GM19099 (cell line): ENCODE data around the gene SSBP3.

Experiments
- POLR2A ChIP-seq: IDR thresholded peaks from 3 replicates; pipeline ENCODE4 v1.6.1; 2011; ENCODE audit warnings: low read depth; ENCODE audit not compliant: insufficient read length; ENCODE audit errors: extremely low read depth

The SSBP3 gene

DNA sequence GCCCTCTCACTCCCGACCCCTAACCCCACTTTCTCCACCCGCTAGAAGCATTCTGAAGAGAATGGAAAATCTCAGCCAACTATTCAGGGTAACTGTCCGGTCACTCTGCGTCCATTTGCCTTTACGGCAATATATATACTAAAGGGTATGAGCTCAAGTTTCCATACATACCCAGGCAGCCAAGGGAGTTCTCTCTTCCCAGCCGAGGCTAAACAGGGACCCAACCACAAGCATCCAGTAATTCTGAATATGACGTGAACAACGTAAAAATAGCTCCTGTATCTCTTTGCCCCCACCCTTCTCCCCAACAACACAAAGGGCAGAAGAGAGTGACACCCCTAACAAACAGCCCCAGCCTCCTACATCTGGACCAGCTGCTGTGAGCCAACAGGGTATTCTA lies 67.7 kb downstream of the SSBP3 start:
- TF ChIP-seq POLR2A = no peak

DNA sequence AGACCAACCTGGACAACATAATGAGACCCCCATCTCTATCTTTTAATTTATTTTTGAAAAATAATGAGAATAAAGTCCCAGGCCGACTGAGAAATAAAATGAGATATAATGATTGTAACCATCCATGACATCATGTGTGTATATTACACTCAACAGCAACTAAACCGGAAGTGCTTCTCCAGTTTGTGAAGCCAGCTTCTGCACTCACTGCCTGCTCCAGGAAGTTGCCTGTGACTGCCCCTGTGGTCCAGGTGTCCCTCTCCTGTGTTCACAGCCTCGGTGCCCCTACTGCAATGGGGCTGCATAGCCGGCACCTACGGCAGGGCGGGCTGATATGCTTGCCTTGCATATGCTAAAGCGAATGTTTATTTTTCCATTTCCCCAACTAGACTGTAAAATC lies 68.3 kb downstream of the SSBP3 start:
- no peak for TF ChIP-seq POLR2A

DNA sequence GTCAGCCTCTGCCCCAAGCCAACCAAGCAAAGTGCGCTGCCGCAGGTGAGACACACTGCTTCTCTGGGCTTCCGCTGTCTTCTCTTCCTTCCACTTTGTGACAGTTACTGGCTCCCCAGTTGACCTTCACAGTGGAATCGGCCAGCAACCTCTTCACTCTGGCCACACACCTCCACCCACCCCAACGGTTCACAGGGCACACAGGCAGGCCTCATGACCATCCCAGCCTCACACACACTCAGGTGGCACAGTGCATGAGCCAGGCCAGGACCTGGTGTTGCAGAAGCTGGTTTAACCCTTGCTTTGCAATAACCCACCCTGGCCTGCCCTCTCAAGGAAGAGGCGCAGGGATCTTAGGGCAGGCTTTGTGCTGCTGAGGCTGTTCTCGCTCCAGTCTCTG lies 69.2 kb downstream of the SSBP3 start:
- no peak for TF ChIP-seq POLR2A

DNA sequence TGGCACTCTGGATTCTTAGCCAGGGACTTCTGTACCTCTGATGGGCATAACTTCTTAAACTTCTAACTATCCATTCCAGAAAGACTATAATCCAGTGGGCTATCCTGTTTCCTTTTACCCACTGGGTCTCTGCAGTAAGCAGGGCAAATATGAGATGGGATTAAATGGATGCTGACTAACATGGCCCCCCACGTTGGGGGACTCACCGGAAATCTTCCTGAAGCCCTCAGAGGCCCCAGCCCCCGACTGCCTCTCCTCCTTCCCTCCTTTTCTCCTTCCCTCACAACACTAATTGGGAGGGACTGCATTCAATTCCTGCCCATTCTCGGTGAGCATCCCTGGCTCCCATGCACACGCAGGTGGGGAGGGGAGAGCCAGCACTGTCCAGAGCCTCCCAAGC lies 70.1 kb downstream of the SSBP3 start:
- no peak for TF ChIP-seq POLR2A

DNA sequence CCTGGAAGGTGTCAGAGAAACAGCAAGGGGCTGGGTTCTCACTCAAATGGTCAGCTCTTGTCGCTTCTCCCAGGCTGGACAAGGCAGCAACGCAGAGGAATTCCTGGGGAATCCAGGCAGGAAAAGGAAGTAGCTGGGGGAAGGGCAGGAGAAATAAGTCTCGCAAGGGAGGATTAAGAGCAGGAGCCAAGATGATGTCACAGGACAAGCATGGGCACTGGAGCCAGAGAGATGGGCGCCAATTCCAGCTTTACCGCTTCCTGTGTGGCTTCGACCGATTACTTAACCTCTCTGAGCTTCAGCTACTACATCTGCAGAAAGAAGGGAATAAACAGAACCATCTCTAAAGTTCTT lies 70.5 kb downstream of the SSBP3 start:
- no peak for TF ChIP-seq POLR2A

DNA sequence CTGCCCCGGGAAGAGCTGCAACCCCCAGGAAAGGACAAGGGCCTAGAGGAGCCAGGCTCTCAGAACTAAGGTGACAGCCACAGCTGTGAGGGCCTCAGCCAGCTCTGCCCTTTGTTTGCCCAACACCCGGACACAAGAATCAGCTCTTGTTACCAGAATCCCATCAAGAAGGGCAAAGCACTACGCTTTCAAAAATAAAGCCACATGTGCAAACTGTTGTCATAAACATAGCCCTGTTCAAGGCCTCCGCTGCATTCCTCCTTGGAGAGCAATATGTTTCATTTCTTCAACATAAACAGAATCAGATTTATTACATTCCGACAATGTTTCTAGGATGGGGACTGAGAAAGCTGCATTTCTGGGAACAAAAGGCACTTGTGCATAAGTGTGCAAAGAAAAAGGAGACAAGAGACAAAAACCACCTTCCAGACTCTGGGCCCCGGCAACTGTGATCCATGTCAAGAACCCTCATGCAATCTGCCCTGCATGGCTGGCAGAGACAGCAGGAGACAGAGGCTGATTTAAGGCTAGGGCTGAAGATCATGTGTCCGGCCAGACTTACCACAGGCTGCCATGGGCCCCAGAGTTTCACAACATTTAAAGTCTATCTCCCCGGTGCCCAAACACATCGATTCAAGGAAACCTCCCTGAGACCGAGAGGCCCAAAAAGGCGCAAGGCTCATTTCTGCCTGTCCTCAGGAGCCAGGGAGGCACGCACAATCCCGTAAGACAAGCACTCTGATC lies 71.0 kb downstream of the SSBP3 start:
- no peak for TF ChIP-seq POLR2A

DNA sequence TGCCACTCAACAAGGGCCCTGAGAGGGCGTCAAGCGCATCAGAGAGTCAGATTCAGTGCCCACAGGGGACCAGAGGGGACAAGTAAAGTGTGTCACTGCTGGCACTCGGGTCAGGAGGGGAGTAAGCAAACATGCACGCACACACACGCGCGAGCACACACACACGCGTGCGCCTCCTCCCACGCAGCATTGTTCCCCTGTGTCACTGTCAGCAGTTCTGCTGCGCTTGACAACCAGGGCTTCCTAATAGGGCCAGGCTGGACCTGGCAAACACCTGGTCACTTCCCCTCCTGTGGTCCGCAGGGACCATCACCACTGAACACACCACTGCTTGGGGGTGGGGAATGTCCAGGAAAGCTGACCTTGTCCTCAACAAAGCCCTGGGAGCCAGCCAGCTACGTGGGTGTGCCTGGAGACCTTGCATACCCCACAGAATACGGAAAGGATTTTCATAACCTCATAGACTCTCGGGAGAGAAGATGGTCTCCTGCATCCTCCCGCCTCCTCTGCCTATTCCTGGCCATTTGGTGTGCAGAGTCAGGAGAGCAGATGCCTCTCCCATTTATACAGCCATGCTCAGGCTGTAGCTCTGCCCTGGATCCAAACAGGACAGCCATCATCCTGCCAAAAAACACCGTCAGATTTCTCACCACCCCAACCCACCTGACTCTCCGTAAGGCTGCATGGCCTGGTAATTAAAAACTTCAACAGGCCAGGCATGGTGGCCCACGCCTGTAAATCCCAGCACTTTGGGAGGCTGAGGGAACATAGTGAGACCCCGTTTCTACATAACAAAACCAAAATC lies 73.2 kb downstream of the SSBP3 start:
- no peak for TF ChIP-seq POLR2A

DNA sequence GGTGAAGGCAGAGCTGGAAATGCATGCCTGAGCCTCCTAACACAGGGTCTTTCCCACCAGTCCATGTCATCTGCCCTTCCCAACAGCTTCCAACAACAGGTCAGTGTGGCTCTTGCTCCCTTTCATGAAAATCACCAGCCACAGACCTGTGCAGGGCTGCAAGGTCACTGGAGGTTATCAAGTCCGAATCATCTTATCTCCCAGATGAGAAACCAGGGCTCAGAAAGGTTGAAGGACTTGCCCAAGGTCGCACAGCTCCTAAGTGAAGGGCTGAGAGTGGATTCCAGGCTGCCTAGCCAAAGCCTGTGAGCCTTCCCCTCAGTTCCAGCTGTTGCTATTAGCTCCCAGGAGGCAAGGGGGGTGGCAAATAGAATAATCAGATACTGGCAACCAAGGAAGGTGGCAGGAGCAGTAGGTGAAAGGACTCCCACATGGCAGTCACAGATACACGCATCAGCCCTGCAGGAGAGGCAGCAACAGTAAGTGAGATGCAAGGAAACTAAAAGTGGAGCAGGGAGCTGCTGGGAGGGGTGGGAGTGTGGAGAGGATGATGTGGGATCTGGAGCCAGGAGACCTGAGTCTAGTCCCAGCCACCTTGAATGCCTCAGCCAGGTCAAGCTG lies 74.2 kb downstream of the SSBP3 start:
- no peak for TF ChIP-seq POLR2A

DNA sequence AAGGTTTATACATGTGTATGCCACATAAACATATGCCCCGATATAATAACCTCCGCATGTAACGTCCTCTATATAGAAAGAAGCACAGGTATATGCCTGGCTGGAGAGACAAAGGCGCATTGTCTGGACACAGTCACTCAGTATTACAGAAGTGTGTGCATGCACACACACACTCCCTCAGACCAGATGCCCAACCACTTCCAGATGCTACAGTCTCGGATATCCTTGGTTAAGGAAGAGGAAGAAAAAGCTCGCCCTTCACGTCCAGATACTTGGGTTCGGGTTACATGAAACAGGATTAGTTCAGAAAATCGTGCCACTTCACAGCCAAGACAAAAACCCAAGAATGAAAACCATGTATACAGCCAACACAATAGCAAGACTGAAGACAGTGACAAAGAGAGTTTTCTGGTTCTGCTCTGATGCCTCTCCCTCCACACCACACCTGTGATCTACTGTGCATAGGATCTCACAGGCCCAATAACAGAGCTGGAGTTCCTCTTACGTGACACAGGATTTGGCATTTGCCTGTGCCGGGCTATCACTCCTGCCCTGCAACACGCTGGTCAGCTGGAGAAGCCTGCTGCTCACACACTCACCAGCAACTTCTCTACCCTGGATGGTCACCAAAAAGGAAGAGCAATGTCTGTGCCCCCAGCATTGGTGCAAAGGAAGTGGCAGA lies 75.0 kb downstream of the SSBP3 start:
- TF ChIP-seq POLR2A = no peak

DNA sequence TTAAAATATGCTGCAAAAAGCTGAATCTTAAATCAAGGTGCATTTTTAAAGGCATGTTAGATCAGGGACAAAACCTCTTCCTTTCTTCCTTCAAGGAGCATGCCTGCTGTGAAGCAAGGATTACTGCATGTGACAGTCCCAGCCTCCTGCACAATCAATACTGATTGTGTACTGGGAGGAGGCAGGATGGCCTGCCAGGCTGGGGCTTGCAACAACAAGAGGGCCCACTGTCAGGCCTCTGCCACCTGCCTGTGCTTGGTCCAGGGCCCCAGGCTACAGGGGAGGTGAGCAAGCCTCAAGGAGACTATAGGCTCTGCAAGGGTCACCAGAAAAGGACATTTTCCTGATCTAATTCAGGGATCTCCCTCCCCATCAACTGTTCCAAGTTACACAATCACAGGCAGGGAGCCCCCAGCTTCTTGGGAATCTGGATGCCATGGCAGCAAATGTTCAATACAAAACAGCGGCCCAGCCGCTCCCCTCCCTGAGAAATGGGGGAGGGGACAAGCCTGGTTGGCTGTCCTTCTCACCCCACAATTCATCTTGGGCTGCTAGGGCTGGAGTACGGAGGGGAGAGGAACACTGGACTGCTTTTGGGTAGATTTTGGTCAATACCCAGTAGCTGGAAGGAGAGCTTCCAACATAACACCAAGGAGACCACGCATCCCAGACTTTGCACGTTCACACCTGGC lies 76.7 kb downstream of the SSBP3 start:
- TF ChIP-seq POLR2A = no peak

DNA sequence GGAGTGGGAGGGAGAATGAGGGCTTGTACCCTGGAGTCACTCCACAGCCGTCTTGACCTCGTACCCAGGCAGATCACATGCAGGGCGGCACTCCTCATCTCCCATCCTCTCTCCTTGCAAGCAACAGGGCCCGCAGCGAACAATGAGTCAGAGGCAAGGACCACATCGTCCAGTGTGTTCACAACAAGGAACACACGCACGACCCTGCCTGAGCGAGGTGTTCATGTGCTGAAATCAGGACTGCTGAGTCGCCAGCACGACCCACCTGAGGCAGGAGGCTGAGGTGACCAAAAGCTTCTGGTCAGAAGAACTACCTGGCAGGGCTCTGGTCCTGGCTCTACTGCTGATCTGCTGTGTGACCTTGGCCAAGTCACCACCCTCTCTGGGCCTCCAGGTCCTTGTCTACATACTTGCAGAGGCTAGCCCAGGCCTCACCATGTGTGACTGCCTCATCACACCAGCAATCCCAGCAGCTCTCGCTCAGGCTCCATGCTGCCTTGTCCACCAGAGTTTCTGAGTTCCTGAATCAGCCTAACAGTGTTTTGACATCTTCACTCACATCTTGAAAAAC lies 78.0 kb downstream of the SSBP3 start:
- no peak for TF ChIP-seq POLR2A

DNA sequence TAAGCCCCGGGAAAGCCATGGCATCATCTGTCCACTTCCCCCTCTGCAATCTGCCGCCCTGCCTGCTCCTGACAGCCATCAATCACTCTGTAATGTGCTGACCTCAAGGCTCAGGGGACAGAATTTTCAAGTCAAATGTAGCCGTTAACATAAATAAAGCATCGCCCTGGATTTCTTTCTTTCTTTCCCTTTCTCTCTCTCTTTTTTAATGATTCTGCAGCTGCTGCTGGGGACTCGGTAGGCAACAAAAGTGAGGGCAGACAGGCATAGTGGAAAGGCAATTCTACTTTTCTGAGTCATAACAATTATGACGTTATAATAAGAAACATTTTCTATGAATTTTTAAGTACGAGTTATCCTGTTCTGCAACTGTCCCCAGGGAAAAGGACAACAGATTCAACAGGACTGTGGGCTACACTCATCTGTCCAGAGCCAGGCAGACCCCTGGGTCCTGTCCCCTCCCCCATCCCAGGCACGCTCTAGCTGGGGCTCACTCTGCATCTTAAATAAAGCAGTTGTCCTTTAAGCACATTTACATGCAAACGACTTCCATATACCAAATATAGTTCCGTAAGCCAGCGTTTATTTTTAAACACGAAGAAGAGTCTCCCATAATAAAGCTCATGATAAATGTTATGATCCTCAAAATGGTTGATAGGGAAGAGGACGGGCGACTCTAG lies 78.7 kb downstream of the SSBP3 start:
- TF ChIP-seq POLR2A = no peak

DNA sequence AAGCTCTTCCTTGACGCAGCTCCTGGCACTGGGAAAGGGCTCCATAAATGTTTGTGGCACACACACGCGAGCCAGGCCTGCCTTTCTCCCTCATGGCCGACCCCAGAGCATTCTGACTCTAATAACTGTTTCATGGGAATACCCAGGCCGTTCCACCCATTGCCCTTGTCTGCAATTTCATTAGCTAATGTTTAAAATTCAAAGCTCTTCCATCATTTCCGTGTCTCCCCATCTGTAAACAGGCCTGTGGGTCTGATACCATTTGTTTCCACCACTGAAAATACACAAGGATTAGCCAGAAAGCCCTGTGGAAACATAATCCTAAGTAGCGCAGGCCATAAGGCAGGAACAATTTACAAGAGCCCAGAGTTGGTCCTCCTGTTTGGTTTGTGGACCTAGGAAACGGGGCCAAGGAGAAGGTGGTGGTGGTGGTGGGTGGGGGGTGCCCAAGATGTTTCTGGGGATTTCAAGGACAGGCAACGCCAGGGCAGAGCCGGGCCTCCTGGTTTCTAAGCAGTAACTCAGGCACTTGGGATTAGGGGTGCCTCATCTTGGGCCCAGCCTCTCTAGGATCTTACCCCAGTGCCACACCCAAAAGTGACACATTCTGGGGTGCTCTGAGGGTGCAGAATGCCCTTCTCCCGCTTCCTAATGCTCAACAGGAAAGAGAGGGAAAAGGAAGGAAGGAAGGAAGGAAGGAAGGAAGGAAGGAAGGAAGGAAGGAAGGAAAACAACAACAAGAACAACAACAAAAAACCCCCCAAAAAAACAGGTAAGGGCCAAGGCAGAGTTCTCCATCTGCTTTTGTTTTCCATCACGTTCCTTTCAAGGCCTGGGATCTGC lies 79.4 kb downstream of the SSBP3 start:
- TF ChIP-seq POLR2A = no peak
